ENCODE results near the gene RNASE1. TPM values are rescaled to one million over a fixed set of nuclear protein-coding genes. Genes with fewer than 3 reads are reported as not detected.

The RNASE1 gene
- total and polyA plus RNA-seq, 9 of the 15 experiments (the other 6 are each of a cell fraction or from before 2014, with no cell fraction given): 6.4 to 33.3 (median 13.9) TPM

DNA sequence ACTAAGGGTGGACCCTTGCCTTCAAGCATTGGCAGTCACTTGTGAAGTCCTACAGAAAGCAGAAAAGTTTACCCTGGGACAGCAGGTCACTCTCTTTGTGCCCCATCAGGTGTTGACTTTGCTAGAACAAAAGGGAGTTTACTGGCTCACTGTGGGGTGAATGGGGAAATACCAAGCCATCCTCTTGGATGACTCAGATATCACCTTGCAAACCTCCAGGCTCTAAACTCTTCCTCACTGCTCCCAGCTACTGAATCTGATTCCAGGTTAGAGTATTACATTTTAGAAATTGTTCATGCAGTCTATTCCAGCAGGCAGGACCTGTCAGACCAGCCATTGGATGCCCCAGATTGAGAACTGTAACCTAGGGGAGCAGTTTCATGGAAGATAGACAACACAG lies 41.7 kb downstream of the RNASE1 start:
- no peak overlapping the region for H3K27ac ChIP-seq (ENCODE audit: extremely low read depth, low read depth, low read length)
- TF ChIP-seq SNRNP70 (optimal IDR thresholded peaks at IDR 0.05; ENCODE audit: low read depth, low read length) (no peak), ZKSCAN1 (IDR thresholded peaks at IDR 0.05; ENCODE audit: low read depth, low read length) (no peak), PHF8 (IDR thresholded peaks at IDR 0.05; ENCODE audit: borderline replicate concordance, low read length) (no peak), ZNF165 (CRISPR knock-in tag; IDR thresholded peaks at IDR 0.05; ENCODE audit: borderline replicate concordance) (no peak), ZBTB49 (CRISPR knock-in tag; IDR thresholded peaks at IDR 0.05; ENCODE audit: borderline replicate concordance) (no peak), HDAC6 (IDR thresholded peaks at IDR 0.05; ENCODE audit: low read depth, low read length) (no peak), EHMT2 (IDR thresholded peaks at IDR 0.05) (no peak), DDX20 (tag; IDR thresholded peaks at IDR 0.05; ENCODE audit: low read depth) (no peak), GTF2E2 (tag; IDR thresholded peaks at IDR 0.05) (no peak), BMI1 (IDR thresholded peaks at IDR 0.05; ENCODE audit: low read length) (no peak), ATF6 (CRISPR knock-in tag; IDR thresholded peaks at IDR 0.05) (no peak), ZNF57 (CRISPR knock-in tag; IDR thresholded peaks at IDR 0.05) (no peak), KAT7 (CRISPR knock-in tag; IDR thresholded peaks at IDR 0.05; ENCODE audit: borderline replicate concordance) (no peak), NBN (IDR thresholded peaks at IDR 0.05; ENCODE audit: low read depth) (no peak)
- TF ChIP-seq, protein P1, sequence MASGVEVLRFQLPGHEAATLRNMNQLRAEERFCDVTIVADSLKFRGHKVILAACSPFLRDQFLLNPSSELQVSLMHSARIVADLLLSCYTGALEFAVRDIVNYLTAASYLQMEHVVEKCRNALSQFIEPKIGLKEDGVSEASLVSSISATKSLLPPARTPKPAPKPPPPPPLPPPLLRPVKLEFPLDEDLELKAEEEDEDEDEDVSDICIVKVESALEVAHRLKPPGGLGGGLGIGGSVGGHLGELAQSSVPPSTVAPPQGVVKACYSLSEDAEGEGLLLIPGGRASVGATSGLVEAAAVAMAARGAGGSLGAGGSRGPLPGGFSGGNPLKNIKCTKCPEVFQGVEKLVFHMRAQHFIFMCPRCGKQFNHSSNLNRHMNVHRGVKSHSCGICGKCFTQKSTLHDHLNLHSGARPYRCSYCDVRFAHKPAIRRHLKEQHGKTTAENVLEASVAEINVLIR (CRISPR knock-in tag; IDR thresholded peaks at IDR 0.05): no peak
- no peak for FAIRE-seq
- H3K79me2 ChIP-seq (ENCODE audit: control insufficient read depth, insufficient read depth, low read length): no peaks in the 10 kb centered on the region
- no peak overlapping the region for H2AFZ ChIP-seq (ENCODE audit: low read depth, low read length)
- no peaks in the 10 kb centered on the region for H3K9me3 ChIP-seq (replicated peaks; ENCODE audit: control insufficient read depth, insufficient read depth, low read depth, low read length)
- in situ Hi-C loops (cut with MboI): no loop called here
- H3K4me1 ChIP-seq (replicated peaks in 1 of 2; ENCODE audit: control insufficient read depth in 2 of 2, insufficient read depth in 2 of 2, low read length in 2 of 2): no peaks in the 10 kb centered on the region; a peak in 2 of 5 replicates
- no peak overlapping the region for H3K4me2 ChIP-seq (ENCODE audit: insufficient read depth, low read length)
- no peak overlapping the region for H3K4me3 ChIP-seq
- no peaks in the 10 kb centered on the region for H3K27me3 ChIP-seq (ENCODE audit: control insufficient read depth in 2 of 2, insufficient read depth in 2 of 2, low read length in 2 of 2)
- ChIA-PET CTCF (ENCODE audit: low intra/inter-chr PET ratio) (no interaction called here), POLR2A (no interaction called here)
- no peaks in the 10 kb centered on the region for H3K9me1 ChIP-seq (ENCODE audit: control insufficient read depth, insufficient read depth, low read length)
- DNase-seq (ENCODE audit: extremely low read depth in 1 of 4, low spot score in 3 of 4): no peak
- intact Hi-C loops (cut with micrococcal nuclease): no loop called here
- no peak for ATAC-seq
- no TSS peak for BruUV-seq (replicated peaks)
- no peaks in the 10 kb centered on the region for H4K20me1 ChIP-seq (replicated peaks; ENCODE audit: control insufficient read depth, insufficient read depth, low read length)
- no peaks in the 10 kb centered on the region for H3K36me3 ChIP-seq (ENCODE audit: control insufficient read depth, insufficient read depth, low read length)
- H3K9ac ChIP-seq (ENCODE audit: insufficient read depth in 1 of 2, low read depth in 2 of 2, low read length in 2 of 2): no peak overlapping the region

All from K562 (cell line).